ENCODE measurements around the gene FGD6. TPM values are rescaled to one million over a fixed set of nuclear protein-coding genes. Genes with fewer than 3 reads are reported as not detected.
A peak's percentile ranks its signal among the peaks of the same experiment; 100 is the strongest.

The FGD6 gene
- total and polyA plus RNA-seq, 7 experiments from 2014 or later = 0.35 to 8.6 (median 1.1) TPM

DNA sequence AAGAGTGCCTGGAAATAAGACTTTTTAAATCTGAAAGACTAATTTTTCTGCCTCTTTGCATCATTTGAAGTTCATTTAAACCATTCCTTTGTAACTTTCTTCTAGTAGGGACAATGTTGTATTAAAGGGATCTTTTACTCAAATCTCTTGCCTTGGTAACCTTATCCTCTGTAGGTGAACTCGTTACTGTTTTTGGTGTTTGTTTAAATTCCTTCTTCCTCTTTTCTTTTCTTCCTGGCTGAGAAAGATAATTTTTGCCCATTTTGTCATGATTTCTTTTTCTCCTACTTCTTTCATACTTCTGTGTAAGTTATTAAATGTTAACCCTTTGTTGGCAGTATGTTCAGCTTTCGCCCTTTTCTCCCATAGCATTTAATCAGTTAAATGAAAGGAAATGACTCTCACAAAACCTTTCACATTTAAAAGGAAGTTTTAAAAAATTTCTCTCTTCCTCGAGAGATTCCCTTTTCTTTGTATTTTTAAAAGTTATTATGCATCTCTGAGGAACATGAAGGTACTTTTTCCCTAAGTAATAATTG lies 10.6 kb upstream of the FGD6 start:
- Histone ChIP-seq H3K4me1 (ENCODE audit: control insufficient read depth in 2 of 2, insufficient read depth in 2 of 2, low read length in 2 of 2) (peaks cover 0 to 4% of the 10 kb centered on the region in 2 donors), H3K27me3 (ENCODE audit: control insufficient read depth in 2 of 2, insufficient read depth in 2 of 2, low read length in 2 of 2) (no peaks in the 10 kb centered on the region), H3K9me3 (ENCODE audit: control insufficient read depth in 2 of 3, low read length in 3 of 3) (no peaks in the 10 kb centered on the region), H3K27ac (ENCODE audit: low read depth, low read length) (no peak overlapping the region), H3K4me3 (ENCODE audit: low read length) (no peak overlapping the region), H3K36me3 (ENCODE audit: control insufficient read depth in 2 of 3, insufficient read depth in 3 of 3, low read length in 3 of 3) (peaks cover 0 to 9% (median 0%) of the 10 kb centered on the region in 3 experiments)
- ChIA-PET POLR2A (interaction anchor here (0.7 to 1.3 kb wide), 2 partner anchors 10 to 69 kb away, joined by 3 to 5 read pairs; partner anchors contain the start of genes FGD6 and VEZT), CTCF (no interaction called here)
- Mint-ChIP-seq H3K4me1 (peaks cover 6 to 73% (median 52%) of the 10 kb centered on the region in 7 donors), H3K4me3 (peak overlapping the region in 1 of 10 donors; percentile 48), H3K27me3 (no peaks in the 10 kb centered on the region), H3K36me3 (peaks cover 7 to 21% (median 13%) of the 10 kb centered on the region in 5 donors), H3K27ac (peak overlapping the region in 3 of 9 donors; percentile 4 to 15 (median 6)), H3K9me3 (no peaks in the 10 kb centered on the region)
- DNase-seq = no peak
- intact Hi-C loops (cut with micrococcal nuclease) = no loop called here
- no peak for ATAC-seq

DNA sequence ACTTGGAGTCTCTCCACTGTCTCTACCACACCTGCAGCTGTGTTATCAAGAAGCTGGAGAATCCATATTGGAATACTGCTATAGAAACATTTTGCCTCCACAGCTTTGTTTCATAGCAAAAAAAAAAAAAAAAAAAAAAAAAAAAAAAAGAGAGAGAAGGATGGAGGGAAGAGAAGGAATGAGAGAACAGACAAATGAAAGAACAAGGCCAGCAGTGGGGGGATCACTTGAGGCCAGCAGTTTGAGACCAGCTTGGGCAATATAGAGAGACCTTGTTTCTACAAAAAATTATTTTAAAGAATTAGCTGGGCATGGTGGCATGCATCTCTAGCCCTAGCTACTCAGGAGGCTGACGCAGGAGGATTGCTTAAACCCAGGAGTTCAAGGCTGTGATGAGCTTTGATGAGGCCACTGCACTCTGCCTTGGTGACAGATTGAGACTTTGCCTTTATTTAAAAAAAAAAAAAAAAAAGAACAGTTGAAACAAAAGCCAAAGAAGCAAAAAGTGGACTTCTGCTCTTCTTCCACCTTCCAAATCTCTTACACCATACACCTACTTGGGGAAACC lies 8.5 kb upstream of the FGD6 start:
- no peaks in the 10 kb centered on the region for H3K27me3 ChIP-seq (ENCODE audit: control insufficient read depth in 2 of 2, insufficient read depth in 2 of 2, low read length in 2 of 2)
- CTCF ChIA-PET = no interaction called here
- H3K4me1 Mint-ChIP-seq = peaks cover 9 to 74% (median 51%) of the 10 kb centered on the region in 7 donors
- H3K36me3 ChIP-seq (ENCODE audit: control insufficient read depth in 2 of 3, insufficient read depth in 3 of 3, low read length in 3 of 3) = peaks cover 0 to 9% (median 0%) of the 10 kb centered on the region in 3 experiments
- ATAC-seq = no peak
- no peak for DNase-seq
- no peaks in the 10 kb centered on the region for H3K9me3 Mint-ChIP-seq
- no peaks in the 10 kb centered on the region for H3K9me3 ChIP-seq (ENCODE audit: control insufficient read depth in 2 of 3, low read length in 3 of 3)
- peak overlapping the region in 3 of 9 donors; percentile 8 to 57 (median 31) for H3K27ac Mint-ChIP-seq
- H3K36me3 Mint-ChIP-seq = peaks cover 8 to 20% (median 13%) of the 10 kb centered on the region in 5 donors
- H3K27ac ChIP-seq (ENCODE audit: low read depth, low read length) = no peak overlapping the region
- H3K4me1 ChIP-seq (ENCODE audit: control insufficient read depth in 2 of 2, insufficient read depth in 2 of 2, low read length in 2 of 2) = peaks cover 0 to 4% of the 10 kb centered on the region in 2 donors
- H3K27me3 Mint-ChIP-seq = no peaks in the 10 kb centered on the region
- no peak overlapping the region for H3K4me3 ChIP-seq (ENCODE audit: low read length)
- intact Hi-C loops (cut with micrococcal nuclease) = no loop called here
- POLR2A ChIA-PET = interaction anchor here (0.6 kb wide), 1 partner anchor 8 kb away, joined by 4 read pairs; the partner anchor contains the start of genes FGD6 and VEZT
- H3K4me3 Mint-ChIP-seq = peak overlapping the region in 1 of 10 donors; percentile 41

- H3K27ac Mint-ChIP-seq = peak overlapping the region in 1 of 9 donors; percentile 22
Measured at GRCh38 chr12:95224202-95225170, 7.2 kb upstream of the FGD6 start.

GRCh38 chr12:95220726-95221125 lies 3.5 kb upstream of the FGD6 start:
- Mint-ChIP-seq H3K4me3 (peak overlapping the region in 7 of 10 donors; percentile 3 to 53 (median 42)), H3K27me3 (peaks cover 0 to 9% (median 0%) of the 10 kb centered on the region in 5 donors), H3K36me3 (peaks cover 0 to 14% (median 12%) of the 10 kb centered on the region in 5 donors), H3K4me1 (peaks cover 25 to 67% (median 57%) of the 10 kb centered on the region in 7 donors), H3K9me3 (peaks cover 0 to 2% (median 0%) of the 10 kb centered on the region in 11 donors), H3K27ac (no peak overlapping the region)
- ChIA-PET CTCF (interaction anchor here (0.6 kb wide), 1 partner anchor 104 kb away, joined by 3 read pairs; no protein-coding TSS in a partner anchor), POLR2A (interaction anchor here (1.1 kb wide), 1 partner anchor 61 kb away, joined by 4 read pairs; no protein-coding TSS in a partner anchor)
- Histone ChIP-seq H3K36me3 (ENCODE audit: control insufficient read depth in 2 of 3, insufficient read depth in 3 of 3, low read length in 3 of 3) (peaks cover 0 to 14% (median 0%) of the 10 kb centered on the region in 3 experiments), H3K4me3 (ENCODE audit: low read length) (no peak overlapping the region), H3K27ac (ENCODE audit: low read depth, low read length) (no peak overlapping the region), H3K27me3 (ENCODE audit: control insufficient read depth in 2 of 2, insufficient read depth in 2 of 2, low read length in 2 of 2) (no peaks in the 10 kb centered on the region), H3K9me3 (ENCODE audit: control insufficient read depth in 2 of 3, low read length in 3 of 3) (no peaks in the 10 kb centered on the region), H3K4me1 (ENCODE audit: control insufficient read depth in 2 of 2, insufficient read depth in 2 of 2, low read length in 2 of 2) (peaks cover 0 to 8% of the 10 kb centered on the region in 2 donors)
- DNase-seq (no peak), ATAC-seq (no peak)
- intact Hi-C loops (cut with micrococcal nuclease) = no loop called here

More at GRCh38 chr12:95224202-95225170, 7.2 kb upstream of the FGD6 start:
- H3K27me3 Mint-ChIP-seq = no peaks in the 10 kb centered on the region
- intact Hi-C loops (cut with micrococcal nuclease) = no loop called here
- DNase-seq (no peak), ATAC-seq (no peak)
- H3K4me1 Mint-ChIP-seq = peaks cover 12 to 74% (median 56%) of the 10 kb centered on the region in 7 donors
- ChIA-PET POLR2A (no interaction called here), CTCF (no interaction called here)
- H3K36me3 Mint-ChIP-seq = peaks cover 8 to 22% (median 13%) of the 10 kb centered on the region in 5 donors
- no peaks in the 10 kb centered on the region for H3K9me3 ChIP-seq (ENCODE audit: control insufficient read depth in 2 of 3, low read length in 3 of 3)
- H3K4me3 ChIP-seq (ENCODE audit: low read length) = no peak overlapping the region
- H3K9me3 Mint-ChIP-seq = no peaks in the 10 kb centered on the region
- H3K4me3 Mint-ChIP-seq = no peak overlapping the region
- H3K36me3 ChIP-seq (ENCODE audit: control insufficient read depth in 2 of 3, insufficient read depth in 3 of 3, low read length in 3 of 3) = peaks cover 0 to 9% (median 0%) of the 10 kb centered on the region in 3 experiments
- H3K27ac ChIP-seq (ENCODE audit: low read depth, low read length) = no peak overlapping the region
- H3K4me1 ChIP-seq (ENCODE audit: control insufficient read depth in 2 of 2, insufficient read depth in 2 of 2, low read length in 2 of 2) = no peaks in the 10 kb centered on the region
- H3K27me3 ChIP-seq (ENCODE audit: control insufficient read depth in 2 of 2, insufficient read depth in 2 of 2, low read length in 2 of 2) = no peaks in the 10 kb centered on the region

- H3K9me3 Mint-ChIP-seq = peaks cover 0 to 2% (median 0%) of the 10 kb centered on the region in 11 donors
- H3K36me3 Mint-ChIP-seq = peaks cover 0 to 12% (median 11%) of the 10 kb centered on the region in 5 donors
- ATAC-seq = no peak
- H3K4me3 Mint-ChIP-seq = peak overlapping the region in 6 of 10 donors; percentile 3 to 51 (median 35)
- Histone ChIP-seq H3K36me3 (ENCODE audit: control insufficient read depth in 2 of 3, insufficient read depth in 3 of 3, low read length in 3 of 3) (peaks cover 0 to 12% (median 0%) of the 10 kb centered on the region in 3 experiments), H3K9me3 (ENCODE audit: control insufficient read depth in 2 of 3, low read length in 3 of 3) (no peaks in the 10 kb centered on the region), H3K4me1 (ENCODE audit: control insufficient read depth in 2 of 2, insufficient read depth in 2 of 2, low read length in 2 of 2) (peaks cover 0 to 8% of the 10 kb centered on the region in 2 donors), H3K27ac (ENCODE audit: low read depth, low read length) (no peak overlapping the region), H3K27me3 (ENCODE audit: control insufficient read depth in 2 of 2, insufficient read depth in 2 of 2, low read length in 2 of 2) (no peaks in the 10 kb centered on the region), H3K4me3 (ENCODE audit: low read length) (no peak overlapping the region)
- intact Hi-C loops (cut with micrococcal nuclease) = no loop called here
- ChIA-PET CTCF (interaction anchor here (0.6 kb wide), 1 partner anchor 104 kb away, joined by 3 read pairs; no protein-coding TSS in a partner anchor), POLR2A (no interaction called here)
- peaks cover 25 to 67% (median 57%) of the 10 kb centered on the region in 7 donors for H3K4me1 Mint-ChIP-seq
- H3K27ac Mint-ChIP-seq = peak overlapping the region in 1 of 9 donors; percentile 9
- DNase-seq = no peak
- peaks cover 0 to 14% (median 5%) of the 10 kb centered on the region in 5 donors for H3K27me3 Mint-ChIP-seq
Measured at GRCh38 chr12:95220190-95220589, 2.9 kb upstream of the FGD6 start.

Data from naive thymus-derived CD4-positive, alpha-beta T cell (primary cell).